Bone marrow (tissue), 2 donors: Measurements from ENCODE around the gene WFDC2.

Experiments
- DNase-seq, 2 donors: peaks; one replicate each; lab custom pipeline; 2025; lab: John Stamatoyannopoulos, UW

WFDC2 gene

GRCh38 chr20:45497971-45498494, 28.5 kb downstream of the WFDC2 start:
- no peak for DNase-seq

- no peak for DNase-seq
Measured at GRCh38 chr20:45500022-45500421, 30.5 kb downstream of the WFDC2 start.

- DNase-seq = no peak
Measured at GRCh38 chr20:45501600-45501999, 32.0 kb downstream of the WFDC2 start.

- DNase-seq = no peak
Measured at GRCh38 chr20:45502561-45502960, 33.0 kb downstream of the WFDC2 start.

GRCh38 chr20:45503403-45503802, 33.9 kb downstream of the WFDC2 start:
- DNase-seq = no peak

- DNase-seq = no peak
Measured at GRCh38 chr20:45506398-45506797, 36.8 kb downstream of the WFDC2 start.

GRCh38 chr20:45507011-45507820, 37.7 kb downstream of the WFDC2 start:
- DNase-seq = no peak

- DNase-seq = no peak
Measured at GRCh38 chr20:45508068-45508886, 38.7 kb downstream of the WFDC2 start.

GRCh38 chr20:45509091-45509490, 39.5 kb downstream of the WFDC2 start:
- no peak for DNase-seq

GRCh38 chr20:45510242-45510862, 40.8 kb downstream of the WFDC2 start:
- DNase-seq = no peak

GRCh38 chr20:45515147-45515913, 45.8 kb downstream of the WFDC2 start, which contains the start of gene SPINT3:
TSS of gene SPINT3 (minus strand) at chr20:45515622. CDS start at chr20:45515608, 14 bp downstream.
- no peak for DNase-seq

GRCh38 chr20:45518282-45518681, 48.7 kb downstream of the WFDC2 start:
- DNase-seq = no peak

- no peak for DNase-seq
Measured at GRCh38 chr20:45523821-45524220, 54.3 kb downstream of the WFDC2 start.

GRCh38 chr20:45527294-45527693, 57.7 kb downstream of the WFDC2 start:
- no peak for DNase-seq
